GM12865 (cell line): ENCODE measurements around the gene EMD.

Experiments used
- DNase-seq: peaks from one replicate; pipeline ENCODE4 v3.0.0; 2010; ENCODE audit warnings: low read depth
- H3K4me3 ChIP-seq: 2 replicates; pipeline ENCODE4 v1.5.1; 2011; ENCODE audit warnings: mild to moderate bottlenecking, low read depth, low read length, control low read depth
- CTCF ChIP-seq: IDR thresholded peaks from 2 replicates; pipeline ENCODE4 v1.5.1; 2011; ENCODE audit warnings: low read length, control low read depth, low read depth, inconsistent platforms; ENCODE audit not compliant: insufficient read depth; ENCODE audit errors: missing control alignments

Gene EMD

GRCh38 chrX:154355776-154356140 lies 23.3 kb upstream of the EMD start:
- TF ChIP-seq CTCF: no peak
- no peak overlapping the region for H3K4me3 ChIP-seq
- DNase-seq: no peak

- TF ChIP-seq CTCF: no peak
- H3K4me3 ChIP-seq: no peak overlapping the region
- DNase-seq: no peak
Measured at GRCh38 chrX:154356596-154356995, 22.5 kb upstream of the EMD start.

GRCh38 chrX:154357205-154357604 lies 21.9 kb upstream of the EMD start:
- no peak for DNase-seq
- TF ChIP-seq CTCF: no peak
- no peak overlapping the region for H3K4me3 ChIP-seq

- TF ChIP-seq CTCF: no peak
- no peak for DNase-seq
- H3K4me3 ChIP-seq: no peak overlapping the region
Measured at GRCh38 chrX:154358011-154358410, 21.1 kb upstream of the EMD start.

GRCh38 chrX:154358829-154359228 lies 20.3 kb upstream of the EMD start:
- no peak for TF ChIP-seq CTCF
- H3K4me3 ChIP-seq: no peak overlapping the region
- DNase-seq: no peak

- TF ChIP-seq CTCF: no peak
- H3K4me3 ChIP-seq: no peak overlapping the region
- no peak for DNase-seq
Measured at GRCh38 chrX:154359362-154360154, 19.5 kb upstream of the EMD start.

- H3K4me3 ChIP-seq: no peak overlapping the region
- no peak for DNase-seq
- TF ChIP-seq CTCF: no peak
Measured at GRCh38 chrX:154360155-154360713, 18.9 kb upstream of the EMD start.
